ENCODE measurements around the gene IVD. TPM values are rescaled to one million over a fixed set of nuclear protein-coding genes. Genes with fewer than 3 reads are reported as not detected.
A peak's percentile ranks its signal among the peaks of the same experiment; 100 is the strongest.

The IVD gene
- total and polyA plus RNA-seq, 2 of the 4 experiments (the other 2 are of a cell fraction) = 31.7 to 41.1 TPM

GRCh38 chr15:40437752-40438687 lies 32.4 kb downstream of the IVD start:
- intact Hi-C loops (cut with micrococcal nuclease) (no loop called here), in situ Hi-C loops (cut with MboI; ENCODE audit: low sequenced_read_pairs) (no loop called here), dilution Hi-C loops (cut with HindIII; ENCODE audit: low sequenced_read_pairs, unreplicated experiment) (no loop called here)
- no peak overlapping the region for H2BK15ac ChIP-seq (ENCODE audit: low read depth, low read length)
- peaks cover 0 to 7% of the 10 kb centered on the region in 2 experiments; a peak in 2 of 4 replicates for H3K79me1 ChIP-seq (ENCODE audit: low read depth in 1 of 2, low read length in 2 of 2)
- no peak overlapping the region for H3K14ac ChIP-seq (replicated peaks; ENCODE audit: low read depth, low read length)
- H2BK20ac ChIP-seq (ENCODE audit: low read depth, low read length) = no peak overlapping the region
- no peak overlapping the region for H2BK120ac ChIP-seq (ENCODE audit: low read depth, low read length)
- no peak overlapping the region for H2BK5ac ChIP-seq (ENCODE audit: low read depth, low read length, poor library complexity, severe bottlenecking)
- no peak overlapping the region for H3K4ac ChIP-seq (ENCODE audit: low read depth, low read length)
- H3K9me3 ChIP-seq (ENCODE audit: control insufficient read depth, insufficient read depth, low read length) = no peaks in the 10 kb centered on the region
- no peak overlapping the region for H3K4me2 ChIP-seq (ENCODE audit: low read depth, low read length)
- CTCF ChIA-PET = interaction anchor here (0.6 kb wide), 1 partner anchor 97 kb away, joined by 5 read pairs; the partner anchor contains the start of gene CCDC9B
- H3K36me3 ChIP-seq (ENCODE audit: control insufficient read depth, insufficient read depth, low read length) = no peaks in the 10 kb centered on the region
- no peak overlapping the region for H4K5ac ChIP-seq (ENCODE audit: low read depth, low read length)
- no peak overlapping the region for H3K23ac ChIP-seq (ENCODE audit: low read depth, low read length)
- POLR2A ChIA-PET (ENCODE audit: unreplicated experiment) = no interaction called here
- no peak overlapping the region for H3K56ac ChIP-seq (ENCODE audit: extremely low read depth, insufficient read depth, low read length)
- H4K20me1 ChIP-seq (ENCODE audit: insufficient read depth, low read length) = peaks cover 12% of the 10 kb centered on the region
- H2AK9ac ChIP-seq (replicated peaks; ENCODE audit: low read depth, low read length, poor library complexity) = peak overlapping the region; percentile 26
- DNase-seq (no peak), ATAC-seq (ENCODE audit: low read depth) (no peak)
- H3K27ac ChIP-seq (ENCODE audit: insufficient read depth, low read length) = no peak overlapping the region
- no peak overlapping the region for H2AFZ ChIP-seq (replicated peaks; ENCODE audit: low read length, poor library complexity)
- no peak overlapping the region for H4K8ac ChIP-seq (ENCODE audit: low read depth in 2 of 2, low read length in 2 of 2)
- no peak overlapping the region for H4K91ac ChIP-seq (ENCODE audit: insufficient read depth, low read depth, low read length)
- no peak overlapping the region for H3K4me3 ChIP-seq (ENCODE audit: insufficient read depth, low read depth, low read length)
- no peak overlapping the region; the same call in 1 of the 2 replicates for H2AK5ac ChIP-seq (ENCODE audit: low read depth, low read length)
- no TSS peak for BruUV-seq (replicated peaks)
- H3K4me1 ChIP-seq (ENCODE audit: control insufficient read depth, insufficient read depth, low read length) = peaks cover 15% of the 10 kb centered on the region
- peaks cover 68% of the 10 kb centered on the region for H3K27me3 ChIP-seq (ENCODE audit: control insufficient read depth, insufficient read depth, low read length)
- H3K18ac ChIP-seq (ENCODE audit: low read depth, low read length) = no peak overlapping the region
- no peak overlapping the region for H3K9ac ChIP-seq (ENCODE audit: low read depth, low read length)
- H3K9me1 ChIP-seq (ENCODE audit: insufficient read depth, low read length) = peaks cover 4% of the 10 kb centered on the region; the same call in 1 of the 2 replicates
- 46% methylated on average over 4 of the region's 21 CpGs; no CpG with 5 or more reads in 1 of the 2 experiments for WGBS, 2 experiments (ENCODE audit: extremely low coverage in 2 of 2, insufficient read length in 1 of 2)
- TF ChIP-seq CEBPB (IDR thresholded peaks at IDR 0.05; ENCODE audit: low read depth, low read length) = no peak
- TF ChIP-seq RCOR1 (IDR thresholded peaks at IDR 0.05; ENCODE audit: insufficient replicate concordance, low read length) = no peak
- TF ChIP-seq NFE2L2 (IDR thresholded peaks at IDR 0.05; ENCODE audit: low read depth, low read length) = no peak
- no peak for TF ChIP-seq CHD1 (IDR thresholded peaks at IDR 0.05; ENCODE audit: low read depth, low read length)
- TF ChIP-seq, protein P1, sequence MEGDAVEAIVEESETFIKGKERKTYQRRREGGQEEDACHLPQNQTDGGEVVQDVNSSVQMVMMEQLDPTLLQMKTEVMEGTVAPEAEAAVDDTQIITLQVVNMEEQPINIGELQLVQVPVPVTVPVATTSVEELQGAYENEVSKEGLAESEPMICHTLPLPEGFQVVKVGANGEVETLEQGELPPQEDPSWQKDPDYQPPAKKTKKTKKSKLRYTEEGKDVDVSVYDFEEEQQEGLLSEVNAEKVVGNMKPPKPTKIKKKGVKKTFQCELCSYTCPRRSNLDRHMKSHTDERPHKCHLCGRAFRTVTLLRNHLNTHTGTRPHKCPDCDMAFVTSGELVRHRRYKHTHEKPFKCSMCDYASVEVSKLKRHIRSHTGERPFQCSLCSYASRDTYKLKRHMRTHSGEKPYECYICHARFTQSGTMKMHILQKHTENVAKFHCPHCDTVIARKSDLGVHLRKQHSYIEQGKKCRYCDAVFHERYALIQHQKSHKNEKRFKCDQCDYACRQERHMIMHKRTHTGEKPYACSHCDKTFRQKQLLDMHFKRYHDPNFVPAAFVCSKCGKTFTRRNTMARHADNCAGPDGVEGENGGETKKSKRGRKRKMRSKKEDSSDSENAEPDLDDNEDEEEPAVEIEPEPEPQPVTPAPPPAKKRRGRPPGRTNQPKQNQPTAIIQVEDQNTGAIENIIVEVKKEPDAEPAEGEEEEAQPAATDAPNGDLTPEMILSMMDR (conservative IDR thresholded peaks at IDR 0.05; ENCODE audit: low read depth, low read length) = no peak
- TF ChIP-seq SMC3 (IDR thresholded peaks at IDR 0.05; ENCODE audit: low read depth, low read length) = no peak
- no peak for TF ChIP-seq POLR2A (IDR thresholded peaks at IDR 0.05; ENCODE audit: low read depth, low read length)
- TF ChIP-seq FOS (IDR thresholded peaks at IDR 0.05; ENCODE audit: low read depth, low read length) = no peak
- TF ChIP-seq, protein P2, sequence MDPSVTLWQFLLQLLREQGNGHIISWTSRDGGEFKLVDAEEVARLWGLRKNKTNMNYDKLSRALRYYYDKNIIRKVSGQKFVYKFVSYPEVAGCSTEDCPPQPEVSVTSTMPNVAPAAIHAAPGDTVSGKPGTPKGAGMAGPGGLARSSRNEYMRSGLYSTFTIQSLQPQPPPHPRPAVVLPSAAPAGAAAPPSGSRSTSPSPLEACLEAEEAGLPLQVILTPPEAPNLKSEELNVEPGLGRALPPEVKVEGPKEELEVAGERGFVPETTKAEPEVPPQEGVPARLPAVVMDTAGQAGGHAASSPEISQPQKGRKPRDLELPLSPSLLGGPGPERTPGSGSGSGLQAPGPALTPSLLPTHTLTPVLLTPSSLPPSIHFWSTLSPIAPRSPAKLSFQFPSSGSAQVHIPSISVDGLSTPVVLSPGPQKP (IDR thresholded peaks at IDR 0.05; ENCODE audit: borderline replicate concordance, low read depth, low read length) = no peak
- no peak for TF ChIP-seq BHLHE40 (IDR thresholded peaks at IDR 0.05; ENCODE audit: low read depth, low read length)
- TF ChIP-seq MAFK (IDR thresholded peaks at IDR 0.05; ENCODE audit: low read depth, low read length) = no peak
- no peak for TF ChIP-seq MAZ (IDR thresholded peaks at IDR 0.05; ENCODE audit: borderline replicate concordance, low read depth, low read length)
- no peak for TF ChIP-seq RFX5 (IDR thresholded peaks at IDR 0.05; ENCODE audit: low read depth, low read length)
- TF ChIP-seq USF2 (IDR thresholded peaks at IDR 0.05; ENCODE audit: low read depth, low read length) = no peak

All from IMR-90 (cell line).